ENCODE measurements around the gene CCT6B.
"Not testable (repeated sequence)": the region's sequence is repeated elsewhere in the genome, so short reads cannot be mapped to it uniquely, and the experiment has no call there.

The CCT6B gene

GRCh38 chr17:34979650-34980352 lies 18.5 kb upstream of the CCT6B start:
- DNase-seq (ENCODE audit: low spot score), result no peak

GRCh38 chr17:34979153-34979552 lies 17.9 kb upstream of the CCT6B start:
- no peak for DNase-seq (ENCODE audit: low spot score)

- DNase-seq (ENCODE audit: low spot score), result no peak
Measured at GRCh38 chr17:34974794-34975785, 13.8 kb upstream of the CCT6B start.

GRCh38 chr17:34974179-34974578 lies 12.9 kb upstream of the CCT6B start:
- DNase-seq (ENCODE audit: low spot score), result no peak

- no peak for DNase-seq (ENCODE audit: low spot score)
Measured at GRCh38 chr17:34958438-34958837, 2.8 kb downstream of the CCT6B start.

GRCh38 chr17:34950780-34951179 lies 10.5 kb downstream of the CCT6B start:
- not testable (repeated sequence) for DNase-seq (ENCODE audit: low spot score)

GRCh38 chr17:34930283-34930682 lies 31.0 kb downstream of the CCT6B start:
- no peak for DNase-seq (ENCODE audit: low spot score)

GRCh38 chr17:34926661-34927060 lies 34.6 kb downstream of the CCT6B start:
- no peak for DNase-seq (ENCODE audit: low spot score)

- no peak for DNase-seq (ENCODE audit: low spot score)
Measured at GRCh38 chr17:34920676-34921075, 40.6 kb downstream of the CCT6B start.

GRCh38 chr17:34917381-34917780 lies 43.9 kb downstream of the CCT6B start:
- no peak for DNase-seq (ENCODE audit: low spot score)

- no peak for DNase-seq (ENCODE audit: low spot score)
Measured at GRCh38 chr17:34916120-34916519, 45.1 kb downstream of the CCT6B start.

- no peak for DNase-seq (ENCODE audit: low spot score)
Measured at GRCh38 chr17:34913001-34913400, 48.3 kb downstream of the CCT6B start.

- no peak for DNase-seq (ENCODE audit: low spot score)
Measured at GRCh38 chr17:34909040-34909439, 52.2 kb downstream of the CCT6B start.

GRCh38 chr17:34902831-34903547 lies 58.3 kb downstream of the CCT6B start:
- no peak for DNase-seq (ENCODE audit: low spot score)

GRCh38 chr17:34899643-34900291 lies 61.5 kb downstream of the CCT6B start:
- peak; percentile 57 for DNase-seq (ENCODE audit: low spot score)

GRCh38 chr17:34895383-34895782 lies 65.9 kb downstream of the CCT6B start:
- no peak for DNase-seq (ENCODE audit: low spot score)

- no peak for DNase-seq (ENCODE audit: low spot score)
Measured at GRCh38 chr17:34894964-34895363, 66.3 kb downstream of the CCT6B start.

GRCh38 chr17:34892461-34893249 lies 68.6 kb downstream of the CCT6B start:
- peak; percentile 86 for DNase-seq (ENCODE audit: low spot score)

- no peak for DNase-seq (ENCODE audit: low spot score)
Measured at GRCh38 chr17:34886831-34887230, 74.4 kb downstream of the CCT6B start.

- DNase-seq (ENCODE audit: low spot score), result no peak
Measured at GRCh38 chr17:34885076-34885475, 76.2 kb downstream of the CCT6B start.

GRCh38 chr17:34884597-34884996 lies 76.7 kb downstream of the CCT6B start:
- no peak for DNase-seq (ENCODE audit: low spot score)
